ENCODE data around the gene HMOX2. TPM values are rescaled to one million over a fixed set of nuclear protein-coding genes. Genes with fewer than 3 reads are reported as not detected.

Gene HMOX2
- total RNA-seq, 1 experiment from 2014 or later = 55.1 TPM

DNA sequence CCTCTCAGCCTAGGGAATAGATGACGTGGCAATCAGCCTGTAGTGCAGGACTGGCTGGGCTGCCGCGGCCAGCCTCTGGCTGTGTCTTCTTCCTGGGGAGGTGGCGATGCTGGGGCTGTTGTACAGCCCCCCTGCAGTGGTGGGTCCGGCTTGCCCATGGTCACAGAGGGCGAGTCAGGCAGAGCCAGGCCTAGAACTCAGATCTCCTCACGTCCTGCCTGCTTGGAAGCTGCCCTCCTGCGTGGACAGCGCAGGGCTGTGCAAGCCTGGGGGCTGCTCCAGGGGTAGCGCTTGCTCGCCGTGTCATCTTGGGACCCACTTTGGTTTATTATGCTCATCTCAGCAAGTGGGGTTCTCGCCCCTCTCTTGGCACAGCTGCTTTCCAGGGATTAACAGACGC is 21.1 kb upstream of the HMOX2 start:
- Histone ChIP-seq H3K36me3 (ENCODE audit: control insufficient read depth in 1 of 2, insufficient read depth in 2 of 2, low read length in 2 of 2) (peaks cover 10 to 59% of the 10 kb centered on the region in 2 experiments), H2AFZ (ENCODE audit: low read depth, low read length, poor library complexity, severe bottlenecking) (no peak overlapping the region), H3K4me1 (ENCODE audit: control insufficient read depth in 1 of 2, insufficient read depth in 2 of 2, low read length in 2 of 2) (no peaks in the 10 kb centered on the region), H3K27ac (ENCODE audit: low read depth, low read length) (no peak overlapping the region), H3K9ac (ENCODE audit: low read length) (no peak overlapping the region), H3K4me3 (replicated peaks in 1 of 2; ENCODE audit: low read depth in 1 of 2, low read length in 2 of 2) (no peak overlapping the region), H3K9me2 (ENCODE audit: insufficient read depth) (no peaks in the 10 kb centered on the region), H3K79me2 (ENCODE audit: insufficient read depth, low read length) (peaks cover 3% of the 10 kb centered on the region; the same call in 1 of the 2 replicates), H4K20me1 (ENCODE audit: insufficient read depth) (no peaks in the 10 kb centered on the region), H3K9me3 (ENCODE audit: control insufficient read depth in 1 of 2, insufficient read depth in 1 of 2, low read depth in 1 of 2, low read length in 2 of 2) (no peaks in the 10 kb centered on the region), H3K27me3 (ENCODE audit: insufficient read depth, low read length) (no peaks in the 10 kb centered on the region), H3K4me2 (ENCODE audit: low read length) (no peak overlapping the region)
- intact Hi-C loops (cut with micrococcal nuclease) = no loop called here
- CTCF ChIA-PET = no interaction called here
- DNase-seq (ENCODE audit: low read depth, low spot score) = no peak
- ATAC-seq = no peak
- POLR2A ChIA-PET = no interaction called here
- no peak for TF ChIP-seq YY1 (IDR thresholded peaks at IDR 0.05; ENCODE audit: extremely low read depth, insufficient replicate concordance, low read depth, low read length)
- TF ChIP-seq CBX3 (IDR thresholded peaks at IDR 0.05; ENCODE audit: low read depth) = no peak
- TF ChIP-seq FOSL1 (IDR thresholded peaks at IDR 0.05; ENCODE audit: low read depth) = no peak
- TF ChIP-seq JUND (IDR thresholded peaks at IDR 0.05) = no peak
- TF ChIP-seq, protein P1, sequence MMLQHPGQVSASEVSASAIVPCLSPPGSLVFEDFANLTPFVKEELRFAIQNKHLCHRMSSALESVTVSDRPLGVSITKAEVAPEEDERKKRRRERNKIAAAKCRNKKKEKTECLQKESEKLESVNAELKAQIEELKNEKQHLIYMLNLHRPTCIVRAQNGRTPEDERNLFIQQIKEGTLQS (IDR thresholded peaks at IDR 0.05) = no peak
- TF ChIP-seq, protein P2, sequence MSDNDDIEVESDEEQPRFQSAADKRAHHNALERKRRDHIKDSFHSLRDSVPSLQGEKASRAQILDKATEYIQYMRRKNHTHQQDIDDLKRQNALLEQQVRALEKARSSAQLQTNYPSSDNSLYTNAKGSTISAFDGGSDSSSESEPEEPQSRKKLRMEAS (IDR thresholded peaks at IDR 0.05) = no peak
- TF ChIP-seq, protein P3, sequence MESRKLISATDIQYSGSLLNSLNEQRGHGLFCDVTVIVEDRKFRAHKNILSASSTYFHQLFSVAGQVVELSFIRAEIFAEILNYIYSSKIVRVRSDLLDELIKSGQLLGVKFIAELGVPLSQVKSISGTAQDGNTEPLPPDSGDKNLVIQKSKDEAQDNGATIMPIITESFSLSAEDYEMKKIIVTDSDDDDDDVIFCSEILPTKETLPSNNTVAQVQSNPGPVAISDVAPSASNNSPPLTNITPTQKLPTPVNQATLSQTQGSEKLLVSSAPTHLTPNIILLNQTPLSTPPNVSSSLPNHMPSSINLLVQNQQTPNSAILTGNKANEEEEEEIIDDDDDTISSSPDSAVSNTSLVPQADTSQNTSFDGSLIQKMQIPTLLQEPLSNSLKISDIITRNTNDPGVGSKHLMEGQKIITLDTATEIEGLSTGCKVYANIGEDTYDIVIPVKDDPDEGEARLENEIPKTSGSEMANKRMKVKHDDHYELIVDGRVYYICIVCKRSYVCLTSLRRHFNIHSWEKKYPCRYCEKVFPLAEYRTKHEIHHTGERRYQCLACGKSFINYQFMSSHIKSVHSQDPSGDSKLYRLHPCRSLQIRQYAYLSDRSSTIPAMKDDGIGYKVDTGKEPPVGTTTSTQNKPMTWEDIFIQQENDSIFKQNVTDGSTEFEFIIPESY (IDR thresholded peaks at IDR 0.05; ENCODE audit: extremely low read depth, insufficient replicate concordance, low read length) = no peak
- TF ChIP-seq POLR2AphosphoS5 (IDR thresholded peaks at IDR 0.05; ENCODE audit: low read depth, low read length) = no peak
- TF ChIP-seq CEBPB (IDR thresholded peaks at IDR 0.05; ENCODE audit: low read depth) = no peak
- TF ChIP-seq ELF1 (IDR thresholded peaks at IDR 0.05; ENCODE audit: borderline replicate concordance, low read depth) = no peak
- TF ChIP-seq, protein P4, sequence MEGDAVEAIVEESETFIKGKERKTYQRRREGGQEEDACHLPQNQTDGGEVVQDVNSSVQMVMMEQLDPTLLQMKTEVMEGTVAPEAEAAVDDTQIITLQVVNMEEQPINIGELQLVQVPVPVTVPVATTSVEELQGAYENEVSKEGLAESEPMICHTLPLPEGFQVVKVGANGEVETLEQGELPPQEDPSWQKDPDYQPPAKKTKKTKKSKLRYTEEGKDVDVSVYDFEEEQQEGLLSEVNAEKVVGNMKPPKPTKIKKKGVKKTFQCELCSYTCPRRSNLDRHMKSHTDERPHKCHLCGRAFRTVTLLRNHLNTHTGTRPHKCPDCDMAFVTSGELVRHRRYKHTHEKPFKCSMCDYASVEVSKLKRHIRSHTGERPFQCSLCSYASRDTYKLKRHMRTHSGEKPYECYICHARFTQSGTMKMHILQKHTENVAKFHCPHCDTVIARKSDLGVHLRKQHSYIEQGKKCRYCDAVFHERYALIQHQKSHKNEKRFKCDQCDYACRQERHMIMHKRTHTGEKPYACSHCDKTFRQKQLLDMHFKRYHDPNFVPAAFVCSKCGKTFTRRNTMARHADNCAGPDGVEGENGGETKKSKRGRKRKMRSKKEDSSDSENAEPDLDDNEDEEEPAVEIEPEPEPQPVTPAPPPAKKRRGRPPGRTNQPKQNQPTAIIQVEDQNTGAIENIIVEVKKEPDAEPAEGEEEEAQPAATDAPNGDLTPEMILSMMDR (IDR thresholded peaks at IDR 0.05 in 2 of 3, conservative IDR thresholded peaks at IDR 0.05 in 1 of 3; ENCODE audit: borderline replicate concordance in 1 of 3, insufficient read depth in 1 of 3, low read depth in 2 of 3, low read length in 2 of 3) = no peak
- TF ChIP-seq EZH2phosphoT487 (IDR thresholded peaks at IDR 0.05; ENCODE audit: borderline replicate concordance) = no peak
- no peak for TF ChIP-seq SIN3A (IDR thresholded peaks at IDR 0.05; ENCODE audit: low read depth)
- no peak for TF ChIP-seq ZFX (IDR thresholded peaks at IDR 0.05)
- TF ChIP-seq SP1 (IDR thresholded peaks at IDR 0.05; ENCODE audit: low read depth) = no peak
- no peak for TF ChIP-seq POLR2A (IDR thresholded peaks at IDR 0.05; ENCODE audit: borderline replicate concordance, extremely low read depth, insufficient read depth, insufficient read length)
- no TSS peak for BruUV-seq (replicated peaks)
- RAD21 ChIA-PET (ENCODE audit: low non-redundant PET in 1 of 2, low total read pairs in 2 of 2, uncharacterized antibody in 2 of 2, unreplicated experiment in 2 of 2) = no interaction called here

Measured in HCT116 (cell line).